Measurements from ENCODE around the gene PPP1R1B. TPM values are rescaled to one million over a fixed set of nuclear protein-coding genes. Genes with fewer than 3 reads are reported as not detected.

PPP1R1B gene
- total and polyA plus RNA-seq, 2 of the 4 experiments (the other 2 are of a cell fraction): not detected

DNA sequence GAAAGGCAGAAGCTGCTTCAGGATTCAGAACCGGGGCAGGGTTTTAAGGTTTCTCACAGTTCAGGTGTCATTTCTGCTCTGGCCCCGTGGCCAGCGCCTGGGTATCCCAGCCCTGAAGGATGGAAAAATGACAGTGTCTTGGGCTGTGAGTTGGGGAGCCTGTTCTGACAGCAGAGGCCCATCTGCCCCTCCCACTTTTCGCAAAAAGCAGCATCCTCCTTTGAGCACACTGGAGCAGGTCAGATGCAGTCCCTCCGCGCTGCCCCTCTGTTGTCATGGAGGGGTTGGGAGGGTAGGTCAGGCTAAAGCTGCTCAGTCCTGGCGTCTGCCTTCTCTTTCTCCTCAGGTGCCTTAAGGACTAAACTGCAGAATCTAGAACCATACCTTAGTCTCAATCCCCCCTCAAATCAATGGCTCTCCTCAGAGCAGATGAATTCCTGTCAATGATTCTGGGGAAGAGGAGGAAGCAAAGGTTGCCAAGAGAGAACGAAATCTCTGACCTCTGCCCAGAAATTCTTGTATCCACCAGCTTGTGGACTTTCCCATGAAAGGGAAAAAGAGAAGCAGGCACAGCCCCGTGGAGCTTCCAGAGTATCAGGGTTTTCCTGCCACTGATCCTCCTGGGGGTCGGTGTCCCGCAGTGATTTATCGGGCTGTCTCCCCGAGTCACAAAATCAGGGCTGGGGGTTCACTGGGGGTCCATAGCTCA is 26.3 kb upstream of the PPP1R1B start (continued):
- TF ChIP-seq, protein P1, sequence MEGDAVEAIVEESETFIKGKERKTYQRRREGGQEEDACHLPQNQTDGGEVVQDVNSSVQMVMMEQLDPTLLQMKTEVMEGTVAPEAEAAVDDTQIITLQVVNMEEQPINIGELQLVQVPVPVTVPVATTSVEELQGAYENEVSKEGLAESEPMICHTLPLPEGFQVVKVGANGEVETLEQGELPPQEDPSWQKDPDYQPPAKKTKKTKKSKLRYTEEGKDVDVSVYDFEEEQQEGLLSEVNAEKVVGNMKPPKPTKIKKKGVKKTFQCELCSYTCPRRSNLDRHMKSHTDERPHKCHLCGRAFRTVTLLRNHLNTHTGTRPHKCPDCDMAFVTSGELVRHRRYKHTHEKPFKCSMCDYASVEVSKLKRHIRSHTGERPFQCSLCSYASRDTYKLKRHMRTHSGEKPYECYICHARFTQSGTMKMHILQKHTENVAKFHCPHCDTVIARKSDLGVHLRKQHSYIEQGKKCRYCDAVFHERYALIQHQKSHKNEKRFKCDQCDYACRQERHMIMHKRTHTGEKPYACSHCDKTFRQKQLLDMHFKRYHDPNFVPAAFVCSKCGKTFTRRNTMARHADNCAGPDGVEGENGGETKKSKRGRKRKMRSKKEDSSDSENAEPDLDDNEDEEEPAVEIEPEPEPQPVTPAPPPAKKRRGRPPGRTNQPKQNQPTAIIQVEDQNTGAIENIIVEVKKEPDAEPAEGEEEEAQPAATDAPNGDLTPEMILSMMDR (conservative IDR thresholded peaks at IDR 0.05; ENCODE audit: low read depth, low read length): no peak

DNA sequence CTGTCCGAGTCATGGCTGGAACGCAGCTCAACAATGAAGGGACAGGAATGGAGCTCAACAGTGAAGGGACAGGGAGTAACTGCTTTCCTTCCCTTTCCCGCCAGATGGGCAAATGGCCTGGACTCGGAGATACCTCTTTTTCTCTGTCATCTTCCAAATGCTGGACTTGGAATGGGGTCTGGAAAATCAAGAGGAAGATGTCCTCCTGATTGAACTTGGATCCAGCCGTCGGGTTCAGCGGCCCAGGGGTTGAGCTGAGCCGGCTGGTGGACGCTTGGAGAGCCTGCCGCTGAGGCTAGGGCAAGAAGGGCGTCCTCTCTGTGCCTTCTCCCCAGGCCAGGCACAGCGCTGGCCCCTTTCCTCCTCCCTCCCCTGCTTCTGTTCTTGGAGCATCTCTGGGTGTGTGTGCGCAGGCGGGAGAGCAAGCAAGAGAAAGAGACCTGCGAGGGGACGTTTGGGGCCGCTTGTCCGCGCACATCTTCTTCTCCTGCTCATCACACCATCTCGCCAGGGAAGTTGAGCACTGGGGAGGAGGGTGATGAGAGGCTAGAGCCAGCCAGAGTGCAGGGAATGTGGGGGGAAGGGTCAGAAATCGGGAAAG is 25.7 kb upstream of the PPP1R1B start:
- no TSS peak for BruUV-seq (replicated peaks)
- dilution Hi-C loops (cut with HindIII; ENCODE audit: low sequenced_read_pairs, unreplicated experiment): no loop called here
- Histone ChIP-seq H2BK15ac (ENCODE audit: low read depth, low read length) (no peak overlapping the region), H3K79me1 (ENCODE audit: low read depth in 1 of 2, low read length in 2 of 2) (no peaks in the 10 kb centered on the region), H3K4me2 (ENCODE audit: low read depth, low read length) (no peak overlapping the region), H3K9me1 (ENCODE audit: insufficient read depth, low read length) (no peaks in the 10 kb centered on the region), H3K4me1 (ENCODE audit: control insufficient read depth, insufficient read depth, low read length) (no peaks in the 10 kb centered on the region; the same call in 1 of the 2 replicates), H3K36me3 (ENCODE audit: control insufficient read depth, insufficient read depth, low read length) (no peaks in the 10 kb centered on the region), H4K8ac (ENCODE audit: low read depth in 2 of 2, low read length in 2 of 2) (no peak overlapping the region), H4K91ac (ENCODE audit: insufficient read depth, low read depth, low read length) (no peak overlapping the region), H4K20me1 (ENCODE audit: insufficient read depth, low read length) (peaks cover 14% of the 10 kb centered on the region; the same call in 1 of the 2 replicates), H4K5ac (ENCODE audit: low read depth, low read length) (no peak overlapping the region), H2BK120ac (ENCODE audit: low read depth, low read length) (no peak overlapping the region), H2BK20ac (ENCODE audit: low read depth, low read length) (no peak overlapping the region), H2AFZ (replicated peaks; ENCODE audit: low read length, poor library complexity) (no peak overlapping the region), H3K27ac (ENCODE audit: insufficient read depth, low read length) (no peak overlapping the region), H3K14ac (replicated peaks; ENCODE audit: low read depth, low read length) (no peak overlapping the region), H2AK5ac (ENCODE audit: low read depth, low read length) (no peak overlapping the region), H2AK9ac (replicated peaks; ENCODE audit: low read depth, low read length, poor library complexity) (no peak overlapping the region), H3K18ac (ENCODE audit: low read depth, low read length) (no peak overlapping the region), H3K23ac (ENCODE audit: low read depth, low read length) (no peak overlapping the region), H3K4me3 (ENCODE audit: insufficient read depth, low read depth, low read length) (no peak overlapping the region), H3K9ac (ENCODE audit: low read depth, low read length) (no peak overlapping the region), H3K4ac (ENCODE audit: low read depth, low read length) (no peak overlapping the region), H3K27me3 (ENCODE audit: control insufficient read depth, insufficient read depth, low read length) (peaks cover 99% of the 10 kb centered on the region), H3K9me3 (ENCODE audit: control insufficient read depth, insufficient read depth, low read length) (peaks cover 5% of the 10 kb centered on the region; the same call in 1 of the 2 replicates), H2BK5ac (ENCODE audit: low read depth, low read length, poor library complexity, severe bottlenecking) (no peak overlapping the region), H3K56ac (ENCODE audit: extremely low read depth, insufficient read depth, low read length) (no peak overlapping the region)
- TF ChIP-seq NFE2L2 (IDR thresholded peaks at IDR 0.05; ENCODE audit: low read depth, low read length) (no peak), SMC3 (IDR thresholded peaks at IDR 0.05; ENCODE audit: low read depth, low read length) (no peak), MXI1 (IDR thresholded peaks at IDR 0.05; ENCODE audit: borderline replicate concordance, low read depth, low read length) (no peak)
- TF ChIP-seq, protein P1 (conservative IDR thresholded peaks at IDR 0.05; ENCODE audit: low read depth, low read length): no peak
- TF ChIP-seq, protein P2, sequence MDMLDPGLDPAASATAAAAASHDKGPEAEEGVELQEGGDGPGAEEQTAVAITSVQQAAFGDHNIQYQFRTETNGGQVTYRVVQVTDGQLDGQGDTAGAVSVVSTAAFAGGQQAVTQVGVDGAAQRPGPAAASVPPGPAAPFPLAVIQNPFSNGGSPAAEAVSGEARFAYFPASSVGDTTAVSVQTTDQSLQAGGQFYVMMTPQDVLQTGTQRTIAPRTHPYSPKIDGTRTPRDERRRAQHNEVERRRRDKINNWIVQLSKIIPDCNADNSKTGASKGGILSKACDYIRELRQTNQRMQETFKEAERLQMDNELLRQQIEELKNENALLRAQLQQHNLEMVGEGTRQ (IDR thresholded peaks at IDR 0.05; ENCODE audit: low read depth, low read length): no peak
- TF ChIP-seq, protein P3, sequence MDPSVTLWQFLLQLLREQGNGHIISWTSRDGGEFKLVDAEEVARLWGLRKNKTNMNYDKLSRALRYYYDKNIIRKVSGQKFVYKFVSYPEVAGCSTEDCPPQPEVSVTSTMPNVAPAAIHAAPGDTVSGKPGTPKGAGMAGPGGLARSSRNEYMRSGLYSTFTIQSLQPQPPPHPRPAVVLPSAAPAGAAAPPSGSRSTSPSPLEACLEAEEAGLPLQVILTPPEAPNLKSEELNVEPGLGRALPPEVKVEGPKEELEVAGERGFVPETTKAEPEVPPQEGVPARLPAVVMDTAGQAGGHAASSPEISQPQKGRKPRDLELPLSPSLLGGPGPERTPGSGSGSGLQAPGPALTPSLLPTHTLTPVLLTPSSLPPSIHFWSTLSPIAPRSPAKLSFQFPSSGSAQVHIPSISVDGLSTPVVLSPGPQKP (IDR thresholded peaks at IDR 0.05; ENCODE audit: borderline replicate concordance, low read depth, low read length): no peak
- in situ Hi-C loops (cut with MboI; ENCODE audit: low sequenced_read_pairs): no loop called here
- POLR2A ChIA-PET (ENCODE audit: unreplicated experiment): no interaction called here
- intact Hi-C loops (cut with micrococcal nuclease): no loop called here
- 0% methylated on average over 2 of the region's 21 CpGs; no CpG with 5 or more reads in 1 of the 2 experiments for WGBS, 2 experiments (ENCODE audit: extremely low coverage in 2 of 2, insufficient read length in 1 of 2)
- DNase-seq (no peak), ATAC-seq (ENCODE audit: low read depth) (no peak)
- CTCF ChIA-PET: interaction anchor here (1.1 kb wide), 1 partner anchor 21 kb away, joined by 5 read pairs; no protein-coding TSS in a partner anchor
